Loucy (cell line): ENCODE data around the gene DDIT4.

Experiments used
- EZH2phosphoT487 ChIP-seq: fragments of 200-600 bp; IDR thresholded peaks from 2 replicates; pipeline ENCODE4 v1.6.1; 2018; ENCODE audit warnings: antibody characterized with exemption, mild to moderate bottlenecking, moderate library complexity, borderline replicate concordance
- TF ChIP-seq, protein P1 (sequence below): fragments of 200-600 bp; sonication (generic); conservative IDR thresholded peaks from 2 replicates; pipeline ENCODE4 v1.5.1; 2014; ENCODE audit warnings: mild to moderate bottlenecking, antibody characterized with exemption, low read length

DNA sequence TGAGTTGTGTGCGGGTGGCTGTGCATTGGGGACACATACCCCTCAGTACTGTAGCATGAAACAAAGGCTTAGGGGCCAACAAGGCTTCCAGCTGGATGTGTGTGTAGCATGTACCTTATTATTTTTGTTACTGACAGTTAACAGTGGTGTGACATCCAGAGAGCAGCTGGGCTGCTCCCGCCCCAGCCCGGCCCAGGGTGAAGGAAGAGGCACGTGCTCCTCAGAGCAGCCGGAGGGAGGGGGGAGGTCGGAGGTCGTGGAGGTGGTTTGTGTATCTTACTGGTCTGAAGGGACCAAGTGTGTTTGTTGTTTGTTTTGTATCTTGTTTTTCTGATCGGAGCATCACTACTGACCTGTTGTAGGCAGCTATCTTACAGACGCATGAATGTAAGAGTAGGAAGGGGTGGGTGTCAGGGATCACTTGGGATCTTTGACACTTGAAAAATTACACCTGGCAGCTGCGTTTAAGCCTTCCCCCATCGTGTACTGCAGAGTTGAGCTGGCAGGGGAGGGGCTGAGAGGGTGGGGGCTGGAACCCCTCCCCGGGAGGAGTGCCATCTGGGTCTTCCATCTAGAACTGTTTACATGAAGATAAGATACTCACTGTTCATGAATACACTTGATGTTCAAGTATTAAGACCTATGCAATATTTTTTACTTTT is 1.8 kb downstream of the DDIT4 start:
- TF ChIP-seq, protein P1, sequence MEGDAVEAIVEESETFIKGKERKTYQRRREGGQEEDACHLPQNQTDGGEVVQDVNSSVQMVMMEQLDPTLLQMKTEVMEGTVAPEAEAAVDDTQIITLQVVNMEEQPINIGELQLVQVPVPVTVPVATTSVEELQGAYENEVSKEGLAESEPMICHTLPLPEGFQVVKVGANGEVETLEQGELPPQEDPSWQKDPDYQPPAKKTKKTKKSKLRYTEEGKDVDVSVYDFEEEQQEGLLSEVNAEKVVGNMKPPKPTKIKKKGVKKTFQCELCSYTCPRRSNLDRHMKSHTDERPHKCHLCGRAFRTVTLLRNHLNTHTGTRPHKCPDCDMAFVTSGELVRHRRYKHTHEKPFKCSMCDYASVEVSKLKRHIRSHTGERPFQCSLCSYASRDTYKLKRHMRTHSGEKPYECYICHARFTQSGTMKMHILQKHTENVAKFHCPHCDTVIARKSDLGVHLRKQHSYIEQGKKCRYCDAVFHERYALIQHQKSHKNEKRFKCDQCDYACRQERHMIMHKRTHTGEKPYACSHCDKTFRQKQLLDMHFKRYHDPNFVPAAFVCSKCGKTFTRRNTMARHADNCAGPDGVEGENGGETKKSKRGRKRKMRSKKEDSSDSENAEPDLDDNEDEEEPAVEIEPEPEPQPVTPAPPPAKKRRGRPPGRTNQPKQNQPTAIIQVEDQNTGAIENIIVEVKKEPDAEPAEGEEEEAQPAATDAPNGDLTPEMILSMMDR: no peak
- TF ChIP-seq EZH2phosphoT487: no peak
